NCI-H345 treated with DMSO at 0.1 percent for 48 hours (cell line): ENCODE measurements around the gene NHS.
A peak's percentile ranks its signal among the peaks of the same experiment; 100 is the strongest.

Experiments used
- DNase-seq: peaks from one replicate; lab custom pipeline; 2025; ENCODE audit not compliant: unreplicated experiment; lab: John Stamatoyannopoulos, UW

The NHS gene

GRCh38 chrX:17374619-17375366, at the start of gene NHS:
Gene NHS, plus strand, starts transcription at chrX:17375200. Its CDS starts 558 bp downstream, at chrX:17375758.
- peak; percentile 49 for DNase-seq

DNA sequence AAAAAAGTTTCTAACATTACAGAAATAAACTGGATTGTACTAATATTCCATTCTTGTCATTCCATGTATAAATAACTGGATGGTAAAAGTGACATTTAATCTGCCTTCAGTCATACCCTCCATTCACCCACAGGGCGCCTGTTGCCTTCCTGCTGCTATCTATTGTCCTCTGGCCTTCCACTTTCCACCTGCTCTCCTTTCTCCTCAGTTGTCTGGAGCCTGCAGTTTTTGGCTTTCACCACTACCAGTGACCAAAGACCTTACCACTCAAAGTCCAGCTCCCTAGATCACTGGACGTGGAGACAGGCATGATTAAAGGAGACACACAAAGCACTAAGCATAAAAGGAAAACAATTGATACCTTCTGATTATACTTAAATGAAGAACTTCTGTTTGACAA, 46.2 kb upstream of the NHS start:
- DNase-seq, result peak; percentile 26

DNA sequence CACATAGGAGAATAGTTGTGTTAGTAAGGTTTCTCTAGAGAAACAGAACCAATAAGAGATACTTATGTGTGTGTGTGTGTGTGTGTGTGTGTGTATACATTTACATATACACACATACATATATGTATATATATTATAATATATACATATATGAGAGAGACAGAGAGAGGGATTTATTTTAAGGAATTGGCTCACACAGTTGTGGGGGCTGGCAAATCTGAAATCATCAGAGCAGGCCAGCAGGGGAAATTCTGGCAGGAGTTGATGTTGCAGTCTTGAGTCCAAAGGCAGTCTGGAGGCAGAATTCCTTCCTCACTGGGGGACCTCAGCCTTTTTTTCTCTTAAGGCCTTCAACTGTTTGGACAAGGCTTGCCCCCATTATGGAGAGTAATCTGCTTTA, 38.6 kb upstream of the NHS start:
- DNase-seq, result no peak

GRCh38 chrX:17355976-17356375, 19.0 kb upstream of the NHS start:
- DNase-seq, result no peak

DNA sequence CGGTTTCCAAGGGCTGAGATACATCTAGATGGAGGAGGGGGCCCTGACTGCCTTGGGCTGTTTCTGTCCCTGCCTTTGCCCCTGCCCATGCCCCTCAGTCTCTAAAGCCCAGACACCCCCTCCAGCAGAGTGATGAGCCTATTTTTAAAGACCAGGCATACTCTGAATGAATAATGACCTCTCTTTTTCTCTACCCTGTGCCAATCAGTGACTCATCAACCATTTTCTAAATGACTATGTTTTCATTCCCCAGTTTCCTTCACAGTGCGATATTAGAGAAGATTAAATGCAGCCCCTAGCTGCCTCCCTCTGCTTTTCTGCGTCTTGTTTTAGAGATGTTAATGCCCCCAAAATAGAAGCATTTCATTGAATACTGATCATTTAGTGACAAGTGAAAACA, 15.5 kb upstream of the NHS start:
- DNase-seq, result no peak

- DNase-seq, result no peak
These were observed 13.4 kb upstream of the NHS start for GRCh38 chrX:17361620-17362019.

DNA sequence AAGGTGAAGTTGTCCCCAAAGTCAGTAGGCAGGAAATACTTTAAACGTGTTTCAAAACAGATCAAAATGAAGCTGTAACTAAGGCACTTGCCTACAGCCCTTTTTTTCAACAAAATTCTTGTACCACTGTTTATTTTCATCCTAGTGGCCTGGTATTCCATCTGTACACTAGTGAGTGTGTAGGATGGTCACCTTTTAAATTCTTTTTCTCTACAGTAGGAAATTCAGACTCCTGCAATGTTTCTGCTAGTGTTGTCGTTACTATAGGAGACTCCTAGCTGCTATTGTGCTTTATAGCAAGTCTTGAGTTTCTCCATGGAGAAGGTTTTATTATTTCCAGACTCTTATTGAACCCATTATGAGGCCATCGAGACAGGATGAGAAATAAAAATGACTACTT, 7.0 kb upstream of the NHS start:
- DNase-seq, result no peak

- no peak for DNase-seq
These were observed 5.7 kb upstream of the NHS start for GRCh38 chrX:17369309-17369708.

DNA sequence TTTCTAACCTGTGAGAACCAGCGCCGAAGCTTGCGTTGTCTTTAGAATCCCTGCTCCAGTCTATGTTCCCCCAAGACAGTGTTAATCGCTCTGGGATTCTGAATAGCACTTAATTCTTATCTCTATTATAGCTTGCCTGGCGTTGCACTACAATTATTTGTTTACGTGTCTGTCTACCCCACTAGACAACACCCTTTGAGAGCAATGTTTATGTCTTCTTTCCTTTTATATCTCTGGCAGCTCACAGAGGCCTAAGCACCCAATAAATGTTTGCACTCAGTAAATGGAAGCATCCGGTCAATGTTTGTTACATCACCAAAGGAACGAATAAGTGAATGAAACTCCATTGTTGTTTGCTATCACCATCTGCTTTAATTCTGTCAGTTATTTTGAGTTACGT, 4.8 kb upstream of the NHS start:
- no peak for DNase-seq

GRCh38 chrX:17372052-17372451, 2.9 kb upstream of the NHS start:
- DNase-seq, result no peak

GRCh38 chrX:17373337-17373736, 1.7 kb upstream of the NHS start:
- no peak for DNase-seq

DNA sequence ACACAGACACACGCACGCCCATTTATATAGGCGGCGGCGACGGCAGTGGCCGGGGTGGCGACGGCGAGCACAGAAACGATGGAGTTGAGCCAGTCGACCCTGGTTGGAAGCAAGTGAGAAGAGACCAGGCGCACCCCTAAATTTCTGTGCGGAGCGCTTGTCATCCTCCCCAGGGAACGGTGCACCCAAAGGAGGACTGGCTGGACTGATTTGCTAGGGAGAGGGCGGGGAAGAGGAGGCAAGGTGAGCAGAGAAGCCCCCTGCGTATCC, 302 bp downstream of the NHS start:
- peak; percentile 36 for DNase-seq

DNA sequence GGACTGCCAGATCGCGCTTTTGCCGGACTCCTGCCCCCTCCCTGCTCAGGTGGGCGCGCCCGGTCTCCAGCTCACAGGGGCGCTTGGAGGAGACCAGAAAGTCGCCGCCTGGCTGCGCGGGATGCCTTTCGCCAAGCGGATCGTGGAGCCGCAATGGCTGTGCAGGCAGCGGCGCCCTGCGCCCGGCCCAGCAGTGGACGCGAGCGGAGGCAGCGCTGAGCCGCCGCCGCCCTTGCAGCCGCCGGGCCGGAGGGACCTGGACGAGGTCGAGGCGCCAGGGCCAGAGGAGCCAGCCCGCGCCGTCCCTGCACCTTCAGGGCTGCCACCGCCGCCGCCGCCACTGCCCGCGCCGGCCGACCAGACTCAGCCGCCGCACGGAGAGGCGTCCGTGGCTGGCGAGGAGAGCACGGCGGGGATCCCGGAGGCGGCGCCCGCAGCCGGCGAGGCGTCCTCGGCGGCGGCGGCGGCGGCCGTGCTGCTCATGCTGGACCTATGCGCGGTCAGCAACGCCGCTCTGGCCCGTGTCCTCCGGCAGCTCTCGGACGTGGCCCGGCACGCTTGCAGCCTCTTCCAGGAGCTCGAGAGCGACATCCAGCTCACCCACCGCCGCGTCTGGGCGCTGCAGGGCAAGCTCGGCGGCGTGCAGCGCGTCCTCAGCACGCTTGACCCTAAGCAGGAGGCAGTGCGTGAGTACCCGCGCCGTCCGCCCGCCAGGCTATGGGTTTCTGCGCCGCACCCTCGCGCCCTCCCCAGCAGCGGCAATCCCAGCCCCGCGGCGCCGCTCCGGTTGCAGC, 834 bp downstream of the NHS start:
- no peak for DNase-seq

GRCh38 chrX:17376431-17377077, 1.6 kb downstream of the NHS start:
- DNase-seq, result peak; percentile 19

GRCh38 chrX:17377091-17377717, 2.2 kb downstream of the NHS start:
- peak; percentile 73 for DNase-seq

DNA sequence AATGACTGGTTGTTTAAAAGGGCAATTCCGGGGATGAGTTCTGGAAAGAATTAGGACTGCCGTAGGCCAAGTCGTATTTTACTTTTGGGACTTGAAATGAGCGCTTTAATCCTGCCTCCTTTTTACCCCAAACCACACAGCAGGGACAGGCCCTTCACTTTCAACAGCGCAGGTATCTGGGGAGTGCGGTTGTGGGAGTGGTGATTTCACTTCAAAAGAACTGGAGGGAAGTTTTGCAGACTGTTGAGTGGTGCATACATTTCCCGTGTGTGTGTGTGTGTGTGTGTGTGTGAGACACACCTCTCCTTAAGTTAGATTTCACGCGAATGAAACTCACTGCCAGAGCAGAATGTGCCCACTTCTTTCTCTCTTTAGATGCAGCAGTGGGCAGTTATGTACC, 2.8 kb downstream of the NHS start:
- peak; percentile 29 for DNase-seq

DNA sequence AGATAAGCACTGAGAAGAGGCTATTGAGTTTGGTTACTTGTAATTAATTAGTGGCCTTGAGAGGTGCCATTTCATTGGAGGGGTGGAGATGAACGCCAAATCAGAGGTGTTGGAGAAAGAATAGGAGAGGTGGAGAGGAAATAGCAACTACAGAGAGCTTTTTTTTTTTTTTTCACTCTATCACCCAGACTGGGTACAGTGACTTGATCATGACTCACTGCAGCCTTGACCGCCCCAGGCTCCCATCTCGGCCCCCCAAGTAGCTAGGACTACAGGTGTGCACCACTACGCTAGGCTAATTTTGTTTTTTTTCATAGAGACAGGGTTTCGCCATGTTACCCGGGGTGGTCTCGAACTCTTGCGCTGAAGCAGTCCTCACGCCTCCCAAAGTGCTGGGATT, 5.2 kb downstream of the NHS start:
- DNase-seq, result no peak

DNA sequence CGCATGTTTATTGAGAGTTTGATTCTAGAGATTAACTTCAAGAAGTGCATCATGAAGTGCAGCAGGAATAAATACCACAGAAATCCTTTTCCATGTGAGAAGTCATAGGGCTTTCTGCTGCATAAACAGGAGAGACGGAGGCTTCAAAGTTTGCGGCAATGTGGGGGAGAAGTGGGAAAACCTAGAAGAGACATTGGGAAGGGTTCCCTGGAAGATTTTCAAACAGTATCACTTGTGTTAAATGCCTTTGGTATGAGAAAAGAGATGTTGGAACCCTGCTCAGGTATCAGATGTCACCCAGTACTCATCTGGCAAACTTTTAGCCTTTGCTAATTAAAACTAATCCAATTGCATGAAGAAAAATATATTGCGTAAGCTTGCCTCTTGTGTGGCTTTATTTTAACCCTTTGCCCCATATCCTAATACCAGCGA, 15.4 kb downstream of the NHS start:
- DNase-seq, result no peak

DNA sequence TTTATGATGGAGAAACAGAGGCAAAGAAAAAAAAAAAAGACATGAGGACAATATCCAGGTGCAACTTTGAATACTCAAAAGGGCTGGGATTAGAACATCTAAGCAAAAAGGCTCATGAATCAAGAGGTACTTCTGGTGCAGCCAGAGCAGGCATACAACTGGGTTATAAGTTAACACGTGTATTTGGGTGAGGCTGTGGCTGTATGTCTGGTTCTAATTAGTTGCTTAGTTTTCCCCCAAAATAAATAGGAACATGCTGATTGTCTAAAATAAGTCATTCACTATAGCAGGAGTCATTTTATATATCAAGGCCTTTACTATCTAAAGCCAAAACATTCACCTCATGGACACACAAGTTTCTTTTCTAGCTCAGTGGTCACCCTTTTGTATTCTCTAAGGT, 20.2 kb downstream of the NHS start:
- no peak for DNase-seq

GRCh38 chrX:17397074-17397473, 22.1 kb downstream of the NHS start:
- no peak for DNase-seq

DNA sequence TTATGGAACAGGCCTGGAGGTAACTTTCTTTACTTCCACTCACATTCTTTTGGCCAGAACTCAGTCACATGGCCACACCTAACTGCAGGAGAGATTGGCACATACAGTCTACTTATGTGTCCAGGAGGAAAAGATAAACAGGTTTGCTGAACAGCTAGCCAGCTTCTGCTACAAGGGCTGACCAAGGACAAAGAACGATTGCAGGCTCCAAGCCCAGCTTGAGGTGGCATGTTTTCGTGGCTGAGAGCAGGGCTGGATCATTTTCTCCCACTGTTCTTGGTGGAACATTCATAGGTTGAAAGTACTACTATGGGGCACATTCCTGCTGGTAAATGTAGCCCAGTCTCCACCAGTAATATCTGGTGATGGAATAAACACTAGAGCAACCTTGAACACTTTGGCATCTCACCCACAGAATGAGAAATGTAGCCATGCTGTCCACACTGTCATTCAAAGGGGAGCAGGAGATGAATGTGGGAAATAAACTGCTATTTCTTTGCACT, 28.2 kb downstream of the NHS start:
- no peak for DNase-seq

DNA sequence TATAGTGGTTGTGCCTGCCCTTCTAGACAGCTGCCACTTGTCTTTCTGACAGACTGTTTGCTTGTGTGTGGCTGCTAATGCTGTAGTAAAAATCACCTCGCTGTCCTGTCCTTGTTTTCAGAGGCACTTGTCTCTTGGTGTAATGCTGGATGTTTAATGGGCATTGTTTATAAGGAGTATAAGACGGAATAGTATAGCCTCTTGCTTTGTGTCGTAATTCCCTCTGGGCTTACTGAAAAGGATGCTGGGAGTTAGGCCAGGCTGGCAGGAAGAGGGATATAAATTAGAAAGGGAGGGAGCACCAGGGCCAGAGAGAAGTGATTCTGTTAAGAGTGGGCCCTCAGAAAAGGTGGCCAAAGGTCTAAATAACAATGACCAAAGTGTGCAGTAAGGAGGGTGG, 29.0 kb downstream of the NHS start:
- DNase-seq, result no peak
